Hepatocyte (in vitro differentiated cells): ENCODE measurements around the gene BICDL2. TPM values are rescaled to one million over a fixed set of nuclear protein-coding genes. Genes with fewer than 3 reads are reported as not detected.

ENCODE experiments used
- DNase-seq: peaks from one replicate; pipeline ENCODE4 v3.0.0-alpha.2; 2016; ENCODE audit warnings: low spot score
- H2AFZ ChIP-seq: fragments of 200-600 bp; sonication (generic); 2 replicates; pipeline ENCODE4 v1.6.0; 2016; ENCODE audit warnings: antibody characterized with exemption, mild to moderate bottlenecking
- H3K27ac ChIP-seq: fragments of 200-600 bp; sonication (generic); 2 replicates; pipeline ENCODE4 v1.5.1; 2016; ENCODE audit warnings: mild to moderate bottlenecking
- H3K27me3 ChIP-seq: fragments of 200-600 bp; sonication (generic); 2 replicates; pipeline ENCODE4 v1.6.1; 2016
- H3K36me3 ChIP-seq: fragments of 200-600 bp; sonication (generic); replicated peaks from 2 replicates; pipeline ENCODE4 v1.5.1; 2016; ENCODE audit warnings: low read depth; ENCODE audit not compliant: insufficient read depth
- H3K4me1 ChIP-seq: fragments of 200-600 bp; sonication (generic); 2 replicates; pipeline ENCODE4 v1.5.1; 2016; ENCODE audit warnings: mild to moderate bottlenecking, moderate library complexity; ENCODE audit not compliant: insufficient read depth
- H3K4me2 ChIP-seq: fragments of 200-600 bp; sonication (generic); 2 replicates; pipeline ENCODE4 v1.6.0; 2016
- H3K4me3 ChIP-seq: fragments of 200-600 bp; sonication (generic); 2 replicates; pipeline ENCODE4 v1.5.1; 2016; ENCODE audit warnings: mild to moderate bottlenecking
- H3K79me2 ChIP-seq: fragments of 200-600 bp; sonication (generic); 2 replicates; pipeline ENCODE4 v1.6.0; 2017; ENCODE audit warnings: mild to moderate bottlenecking
- H3K9me2 ChIP-seq: fragments of 200-600 bp; sonication (generic); replicated peaks from 2 replicates; pipeline ENCODE4 v1.6.0; 2017; ENCODE audit warnings: mild to moderate bottlenecking; ENCODE audit not compliant: insufficient read depth
- H3K9me3 ChIP-seq: fragments of 200-600 bp; sonication (generic); 2 replicates; pipeline ENCODE4 v1.5.1; 2016; ENCODE audit warnings: low read depth, mild to moderate bottlenecking
- H4K20me1 ChIP-seq: fragments of 200-600 bp; sonication (generic); 2 replicates; pipeline ENCODE4 v1.6.0; 2016; ENCODE audit warnings: mild to moderate bottlenecking; ENCODE audit not compliant: insufficient read depth, poor library complexity, severe bottlenecking
- EZH2 ChIP-seq: fragments of 200-600 bp; sonication (generic); IDR thresholded peaks from 2 replicates; pipeline ENCODE4 v1.6.1; 2016; ENCODE audit warnings: antibody characterized with exemption, mild to moderate bottlenecking, borderline replicate concordance
- EZH2phosphoT487 ChIP-seq: fragments of 200-600 bp; sonication (generic); IDR thresholded peaks from one replicate; pipeline ENCODE4 v1.6.1; 2018; ENCODE audit warnings: antibody characterized with exemption, mild to moderate bottlenecking, low read depth, moderate library complexity; ENCODE audit not compliant: unreplicated experiment, severe bottlenecking
- WGBS: methylation state at CpG from one replicate; pipeline ENCODE4 v1.1.6; 2016; ENCODE audit warnings: low lambda C conversion rate; ENCODE audit errors: missing lambda C conversion rate; 5-methylcytosine and 5-hydroxymethylcytosine counted together
- polyA plus RNA-seq: library from polyadenylated mRNA; unstranded; fragments of >200 nt; fragmentation: Nextera tagmentation; extraction: Ambion mirVana; gene quantifications from 2 replicates; pipeline ENCODE4 v1.2.1, GENCODE V29; 2016
- total RNA-seq: library from RNA; depleted of rRNA; stranded (reverse); fragments of >200 nt; gene quantifications from 2 replicates; pipeline ENCODE4 v1.2.3, GENCODE V29; 2014
- TF ChIP-seq, protein P1 (sequence below): fragments of 200-600 bp; sonication (generic); IDR thresholded peaks from 2 replicates; pipeline ENCODE4 v1.5.1; 2016; ENCODE audit warnings: antibody characterized with exemption, mild to moderate bottlenecking; ENCODE audit not compliant: poor library complexity

Gene BICDL2
- total and polyA plus RNA-seq, 2 experiments from 2014 or later, result 12.3 to 12.8 TPM

DNA sequence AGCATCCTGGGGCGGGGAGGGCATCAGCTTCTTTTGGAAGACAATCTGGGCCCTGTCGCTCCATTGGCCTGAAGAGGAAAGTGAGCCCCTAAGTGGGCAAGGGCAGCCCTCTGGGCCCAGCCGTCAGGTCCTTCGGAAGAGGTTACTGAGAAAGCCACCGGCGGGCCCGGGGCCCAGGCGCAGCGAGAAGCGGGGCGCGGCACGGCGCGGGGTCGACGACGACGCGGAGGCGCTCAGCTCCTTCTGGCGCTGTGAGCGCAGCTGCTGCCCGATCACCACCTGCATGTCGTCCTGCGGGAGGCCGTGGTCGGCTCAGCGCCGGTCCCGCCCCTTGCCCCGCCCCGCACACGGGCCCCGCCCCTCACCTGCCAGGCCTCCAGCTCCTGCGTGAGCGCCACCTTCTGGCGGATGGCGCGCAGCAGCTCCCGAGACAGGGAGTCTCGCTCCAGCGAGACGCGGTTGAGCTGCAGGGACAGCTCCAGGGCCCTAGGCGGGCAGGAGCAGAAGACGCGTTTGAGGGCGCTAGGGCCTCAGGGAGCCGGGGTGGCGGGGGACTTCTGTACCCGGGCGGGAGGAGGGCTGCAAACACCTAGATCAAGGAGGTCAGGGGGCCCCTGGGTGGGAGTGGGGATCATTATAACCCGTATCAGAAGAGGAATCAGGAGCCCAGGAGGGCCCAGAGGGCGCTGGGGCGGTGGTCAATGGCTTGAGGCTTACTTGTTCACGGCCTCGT, 8.6 kb downstream of the BICDL2 start:
- Histone ChIP-seq H3K9me2 (no peaks in the 10 kb centered on the region), H3K4me3 (no peak overlapping the region), H4K20me1 (peaks cover 5% of the 10 kb centered on the region), H3K4me1 (peaks cover 12% of the 10 kb centered on the region), H2AFZ (no peak overlapping the region), H3K4me2 (peak overlapping the region; percentile 73), H3K27ac (peak overlapping the region; percentile 70), H3K79me2 (peaks cover 12% of the 10 kb centered on the region), H3K36me3 (no peaks in the 10 kb centered on the region), H3K9me3 (no peaks in the 10 kb centered on the region), H3K27me3 (no peaks in the 10 kb centered on the region)
- WGBS, result 10% methylated on average over 41 of the region's 58 CpGs
- peak; percentile 95 for DNase-seq
- TF ChIP-seq EZH2, result no peak
- TF ChIP-seq EZH2phosphoT487, result no peak
- TF ChIP-seq, protein P1, sequence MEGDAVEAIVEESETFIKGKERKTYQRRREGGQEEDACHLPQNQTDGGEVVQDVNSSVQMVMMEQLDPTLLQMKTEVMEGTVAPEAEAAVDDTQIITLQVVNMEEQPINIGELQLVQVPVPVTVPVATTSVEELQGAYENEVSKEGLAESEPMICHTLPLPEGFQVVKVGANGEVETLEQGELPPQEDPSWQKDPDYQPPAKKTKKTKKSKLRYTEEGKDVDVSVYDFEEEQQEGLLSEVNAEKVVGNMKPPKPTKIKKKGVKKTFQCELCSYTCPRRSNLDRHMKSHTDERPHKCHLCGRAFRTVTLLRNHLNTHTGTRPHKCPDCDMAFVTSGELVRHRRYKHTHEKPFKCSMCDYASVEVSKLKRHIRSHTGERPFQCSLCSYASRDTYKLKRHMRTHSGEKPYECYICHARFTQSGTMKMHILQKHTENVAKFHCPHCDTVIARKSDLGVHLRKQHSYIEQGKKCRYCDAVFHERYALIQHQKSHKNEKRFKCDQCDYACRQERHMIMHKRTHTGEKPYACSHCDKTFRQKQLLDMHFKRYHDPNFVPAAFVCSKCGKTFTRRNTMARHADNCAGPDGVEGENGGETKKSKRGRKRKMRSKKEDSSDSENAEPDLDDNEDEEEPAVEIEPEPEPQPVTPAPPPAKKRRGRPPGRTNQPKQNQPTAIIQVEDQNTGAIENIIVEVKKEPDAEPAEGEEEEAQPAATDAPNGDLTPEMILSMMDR, result peak; percentile 94

DNA sequence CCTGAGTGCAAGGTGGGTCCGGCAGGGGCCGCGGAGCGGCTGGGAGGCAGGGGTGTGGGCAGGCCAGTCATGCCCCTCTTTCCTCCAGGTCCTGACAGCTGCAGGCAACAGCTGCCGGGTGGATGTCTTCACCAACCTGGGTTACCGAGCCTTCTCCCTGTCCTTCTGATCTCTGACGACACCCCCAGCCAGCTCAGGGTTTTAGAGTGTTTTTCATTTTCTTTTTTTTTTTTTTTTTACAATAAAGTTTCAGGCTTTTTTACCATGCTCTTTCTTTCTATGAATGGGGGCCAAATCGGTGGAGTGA, 9.3 kb downstream of the BICDL2 start:
- Histone ChIP-seq H2AFZ (no peak overlapping the region), H3K4me2 (no peak overlapping the region), H3K4me3 (no peak overlapping the region), H3K27ac (no peak overlapping the region), H3K36me3 (no peaks in the 10 kb centered on the region), H3K9me3 (no peaks in the 10 kb centered on the region), H3K4me1 (peaks cover 20% of the 10 kb centered on the region), H3K79me2 (peaks cover 15% of the 10 kb centered on the region), H3K9me2 (no peaks in the 10 kb centered on the region), H4K20me1 (peaks cover 5% of the 10 kb centered on the region), H3K27me3 (no peaks in the 10 kb centered on the region)
- 93% methylated on average over 8 of the region's 8 CpGs for WGBS
- DNase-seq, result no peak
- TF ChIP-seq EZH2, result no peak
- no peak for TF ChIP-seq EZH2phosphoT487
- TF ChIP-seq, protein P1, result no peak

DNA sequence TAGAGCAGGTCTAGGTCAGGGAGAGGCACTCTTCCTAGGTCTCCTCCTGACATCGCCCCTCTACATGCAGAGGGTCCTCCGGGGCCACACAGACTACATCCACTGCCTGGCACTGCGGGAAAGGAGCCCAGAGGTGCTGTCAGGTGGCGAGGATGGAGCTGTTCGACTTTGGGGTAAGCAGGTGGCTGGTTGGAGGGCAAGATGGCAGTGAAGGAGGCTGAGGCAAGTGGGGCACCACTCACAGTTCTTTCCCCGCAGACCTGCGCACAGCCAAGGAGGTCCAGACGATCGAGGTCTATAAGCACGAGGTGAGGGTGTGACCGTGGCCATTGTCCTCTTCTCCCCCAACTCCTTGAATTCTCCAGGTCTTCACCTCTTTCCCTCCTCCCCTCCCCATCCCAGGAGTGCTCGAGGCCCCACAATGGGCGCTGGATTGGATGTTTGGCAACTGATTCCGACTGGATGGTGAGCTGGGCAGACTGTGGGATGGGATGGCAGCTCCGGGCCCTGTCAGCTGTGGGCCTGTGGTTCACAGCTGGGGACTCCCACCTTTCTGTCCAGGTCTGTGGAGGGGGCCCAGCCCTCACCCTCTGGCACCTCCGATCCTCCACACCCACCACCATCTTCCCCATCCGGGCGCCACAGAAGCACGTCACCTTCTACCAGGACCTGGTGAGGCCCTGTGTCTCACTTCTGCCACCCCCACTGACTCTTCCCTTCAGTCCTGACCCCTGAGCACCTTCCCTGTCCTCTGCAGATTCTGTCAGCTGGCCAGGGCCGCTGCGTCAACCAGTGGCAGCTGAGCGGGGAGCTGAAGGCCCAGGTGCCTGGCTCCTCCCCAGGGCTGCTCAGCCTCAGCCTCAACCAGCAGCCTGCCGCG, 9.9 kb downstream of the BICDL2 start:
- Histone ChIP-seq H3K79me2 (peaks cover 15% of the 10 kb centered on the region), H3K9me3 (no peaks in the 10 kb centered on the region), H3K9me2 (no peaks in the 10 kb centered on the region), H3K4me3 (no peak overlapping the region), H3K4me1 (peaks cover 23% of the 10 kb centered on the region), H2AFZ (no peak overlapping the region), H3K36me3 (no peaks in the 10 kb centered on the region), H4K20me1 (peaks cover 5% of the 10 kb centered on the region), H3K27ac (no peak overlapping the region), H3K27me3 (no peaks in the 10 kb centered on the region), H3K4me2 (no peak overlapping the region)
- peak; percentile 8 for DNase-seq
- 97% methylated on average over 24 of the region's 24 CpGs for WGBS
- TF ChIP-seq EZH2 (no peak), EZH2phosphoT487 (no peak)
- TF ChIP-seq, protein P1, result no peak
